Limb (tissue), 2 donors: ENCODE results near the gene GLIS1.
"Not testable (repeated sequence)": the region's sequence is repeated elsewhere in the genome, so short reads cannot be mapped to it uniquely, and the experiment has no call there.

ENCODE experiments used
- DNase-seq, 2 donors: peaks; one replicate each; pipeline ENCODE4 v3.0.0-alpha.2; 2016; ENCODE audit errors: extremely low spot score in 2 of 2

The GLIS1 gene

DNA sequence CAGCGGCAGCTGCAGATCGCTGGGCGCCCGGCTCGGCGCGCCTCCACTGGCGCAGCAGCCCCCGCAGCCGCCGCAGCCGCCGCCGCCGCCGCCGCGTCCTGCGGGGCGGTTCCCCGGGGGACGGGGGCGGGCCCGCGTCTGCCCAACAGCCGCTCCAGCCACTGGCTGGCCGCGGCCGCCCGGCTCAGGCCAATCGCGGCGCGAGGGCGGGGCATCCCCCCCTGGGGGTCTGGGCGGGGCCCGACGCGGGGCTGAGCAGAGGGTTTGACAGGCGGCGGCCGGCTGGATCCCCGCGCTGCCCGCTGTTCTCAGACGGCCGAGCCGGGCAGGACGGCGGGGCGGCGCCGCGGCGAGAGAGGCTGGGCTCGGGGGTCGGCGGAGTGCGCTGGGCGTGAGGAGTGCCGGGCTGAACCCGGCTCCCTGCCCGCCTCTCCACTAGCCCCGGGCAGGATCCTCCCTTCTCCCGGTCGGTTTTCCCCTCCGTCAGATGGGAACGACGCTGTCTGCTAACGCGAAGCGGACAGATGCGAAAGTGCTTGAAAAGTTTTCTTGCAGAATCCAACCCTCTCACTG lies at the start of gene GLIS1:
GLIS1 (minus strand) TSS at position 56 of the 573 bp plus-strand sequence. CDS start 1,100 bp downstream, outside the sequence.
- peak; percentile 72 to 93 for DNase-seq

DNA sequence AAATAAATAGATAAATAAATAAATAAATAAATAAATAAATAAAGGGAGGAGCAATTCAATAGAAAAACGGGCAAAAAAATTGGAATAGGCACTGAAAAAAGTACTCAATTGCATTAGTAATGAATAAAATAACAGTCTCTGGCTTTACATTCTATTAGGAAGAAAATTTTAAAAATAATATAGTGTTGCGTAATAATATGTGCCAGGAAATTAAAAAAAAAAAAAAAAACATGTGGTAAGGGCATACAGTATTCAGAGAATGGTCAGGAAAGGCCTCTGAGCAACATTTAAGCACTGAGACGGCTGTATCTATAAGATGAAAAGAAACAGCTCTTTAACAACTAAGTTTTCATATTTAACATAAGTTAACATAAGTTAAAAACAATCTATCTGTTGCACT lies 48.7 kb upstream of the GLIS1 start:
- DNase-seq: no peak

DNA sequence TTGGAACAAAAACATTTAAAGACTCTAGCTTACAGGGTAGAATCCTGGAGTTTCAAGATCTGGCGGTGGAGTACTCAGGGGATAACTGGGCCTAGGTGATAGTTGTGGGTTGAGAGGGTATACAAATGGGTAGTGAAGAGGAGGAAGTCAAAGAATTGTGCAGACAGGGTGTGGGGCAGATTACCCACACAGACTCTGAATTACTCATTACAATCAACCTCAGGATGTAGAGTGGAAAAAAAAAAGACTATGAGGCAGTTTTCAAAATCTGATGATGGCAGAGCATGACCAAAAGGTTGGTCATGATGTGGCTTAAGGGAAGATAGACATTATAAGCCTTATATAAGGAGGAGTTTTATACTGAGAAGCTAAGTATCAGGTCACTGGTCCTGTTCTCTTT lies 44.1 kb upstream of the GLIS1 start:
- DNase-seq: no peak

DNA sequence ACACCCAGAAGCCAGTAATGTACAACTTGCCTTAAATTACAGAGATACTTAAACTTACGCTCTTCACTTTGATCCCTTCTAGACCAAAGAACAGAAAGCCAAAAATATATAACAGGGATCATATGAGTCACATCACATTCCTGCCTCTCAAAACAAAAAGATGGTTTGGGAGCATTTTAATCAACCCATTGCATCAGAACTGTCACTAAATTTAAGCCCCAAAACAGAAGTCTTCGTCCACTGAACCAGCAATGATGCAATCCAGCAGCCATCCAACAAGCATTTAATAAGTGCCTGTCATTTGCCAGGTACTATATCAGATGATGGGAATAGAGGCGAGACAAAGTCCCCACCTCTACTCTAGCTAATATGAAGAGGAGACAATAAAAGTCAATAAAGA lies 42.7 kb upstream of the GLIS1 start:
- DNase-seq: no peak

DNA sequence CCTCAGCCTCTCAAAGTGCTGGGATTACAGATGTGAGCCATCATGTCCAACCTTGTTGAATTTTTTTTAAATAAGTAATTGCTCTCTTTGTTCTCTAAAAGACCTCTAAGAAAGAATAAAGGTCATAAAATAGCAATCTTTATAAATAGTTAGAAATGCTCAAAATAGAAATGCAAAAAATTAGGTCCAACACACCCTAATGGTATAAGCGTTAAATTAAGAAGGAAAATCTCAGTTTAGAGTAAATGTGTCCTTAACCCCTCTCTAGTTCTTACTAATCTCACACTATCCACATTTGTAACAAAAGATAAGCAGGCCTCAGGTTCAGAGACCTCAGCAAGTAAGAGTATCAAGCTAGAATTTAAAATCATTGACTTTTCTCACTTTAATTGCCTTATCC lies 38.3 kb upstream of the GLIS1 start:
- no peak for DNase-seq

DNA sequence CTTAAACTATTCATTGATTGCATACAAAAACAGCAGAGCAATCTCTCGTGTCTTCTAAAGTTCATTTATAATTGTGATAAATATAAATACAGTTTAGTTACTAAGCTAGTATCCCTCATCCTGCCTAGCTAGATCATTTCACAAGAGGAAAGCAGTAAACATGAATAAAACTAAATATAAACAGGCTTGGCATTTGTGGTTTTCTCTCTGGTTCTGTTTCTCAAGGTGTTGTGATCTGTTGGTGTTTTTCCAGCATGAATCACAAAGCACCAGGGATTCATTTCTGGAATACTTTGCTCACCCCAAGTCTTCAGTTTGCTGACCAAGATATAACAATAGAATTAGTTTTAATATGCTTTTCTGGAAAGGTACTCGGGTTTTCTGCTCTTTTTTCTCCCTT lies 32.7 kb upstream of the GLIS1 start:
- no peak for DNase-seq

DNA sequence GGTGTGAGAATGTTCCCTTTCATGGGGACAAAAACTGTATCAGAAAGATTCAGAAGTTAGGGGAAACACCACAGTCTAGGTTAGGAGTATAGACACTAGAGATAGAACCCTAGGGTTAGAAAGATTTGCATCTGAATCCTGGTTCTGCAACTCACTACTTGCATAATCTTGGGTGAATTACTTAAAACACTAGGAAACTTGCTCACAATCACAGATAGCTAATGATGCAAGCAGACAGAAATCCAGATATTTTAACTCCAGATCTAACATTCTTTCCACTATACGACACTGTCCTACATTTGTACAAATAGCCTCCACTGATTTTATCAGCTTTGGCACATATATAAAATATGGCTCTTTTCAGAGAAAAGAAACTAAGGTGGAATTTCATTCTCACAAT lies 30.8 kb upstream of the GLIS1 start:
- DNase-seq: no peak

DNA sequence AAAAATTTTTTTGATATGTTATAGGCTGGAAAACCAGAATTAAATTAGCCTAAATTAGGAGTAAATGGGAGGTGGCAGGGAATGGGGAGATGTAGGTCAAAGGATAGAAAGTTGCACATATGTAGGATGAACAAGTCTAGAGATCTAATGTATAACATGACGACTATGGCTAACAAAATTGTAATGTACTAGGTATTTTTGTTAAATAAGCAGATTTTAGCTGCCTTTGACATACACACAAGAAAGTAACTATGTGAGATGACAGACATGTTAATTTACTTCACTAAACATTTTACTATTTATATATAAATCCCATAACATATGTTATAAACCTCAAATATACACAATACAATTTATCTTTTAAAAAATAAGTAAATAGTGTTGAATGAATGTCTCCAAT lies 30.2 kb upstream of the GLIS1 start:
- no peak for DNase-seq

DNA sequence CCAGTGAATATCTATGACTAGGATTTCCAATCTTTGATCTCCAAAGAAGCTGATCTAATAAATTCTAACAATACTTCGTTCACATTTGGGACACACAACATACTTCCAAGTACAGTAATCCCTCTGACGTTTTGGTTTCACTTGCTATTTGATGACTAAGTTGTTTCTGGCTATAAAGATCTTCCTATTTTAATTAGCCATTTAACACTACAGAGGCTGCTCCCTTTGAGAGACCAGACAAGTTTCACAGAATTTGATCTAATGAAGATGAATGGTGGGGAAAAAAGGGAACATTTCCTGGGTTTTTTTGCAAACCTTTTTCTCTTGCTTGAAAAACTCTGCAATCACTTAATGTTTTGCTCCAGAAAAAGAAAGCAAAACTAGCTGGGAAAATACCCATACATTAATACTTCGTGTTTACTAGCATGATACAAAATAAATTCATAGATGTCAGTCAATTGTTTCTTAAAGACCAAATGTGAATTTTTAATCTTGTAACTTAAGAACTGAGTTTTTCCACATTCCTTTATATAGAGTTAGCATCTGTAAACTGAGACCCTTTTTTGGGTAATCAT lies 28.0 kb upstream of the GLIS1 start:
- DNase-seq: no peak

DNA sequence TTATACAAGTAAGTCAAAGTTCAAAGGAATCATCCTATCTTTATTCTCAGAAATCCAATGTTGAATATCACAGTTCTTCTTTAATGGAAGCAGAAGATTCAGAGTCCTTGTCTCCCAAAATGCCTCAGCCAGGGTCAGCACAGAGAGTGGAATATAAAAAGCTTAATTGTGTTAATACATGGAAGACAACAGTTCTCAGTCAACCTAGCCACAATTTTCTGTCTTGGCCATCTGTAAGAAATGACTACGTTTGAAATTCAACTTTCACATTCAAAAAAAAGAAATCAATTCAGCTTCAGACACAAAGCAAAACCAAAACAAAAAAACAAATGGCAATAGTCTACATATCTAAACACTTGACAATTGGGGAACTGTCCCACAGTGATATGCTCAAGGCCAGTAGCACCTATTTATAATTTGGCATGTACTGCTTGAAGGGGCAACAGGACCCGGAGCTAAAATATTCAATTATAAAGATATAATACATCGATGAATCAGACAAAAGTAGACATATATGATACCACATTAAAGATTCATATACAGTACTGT lies 27.3 kb upstream of the GLIS1 start:
- DNase-seq: no peak

DNA sequence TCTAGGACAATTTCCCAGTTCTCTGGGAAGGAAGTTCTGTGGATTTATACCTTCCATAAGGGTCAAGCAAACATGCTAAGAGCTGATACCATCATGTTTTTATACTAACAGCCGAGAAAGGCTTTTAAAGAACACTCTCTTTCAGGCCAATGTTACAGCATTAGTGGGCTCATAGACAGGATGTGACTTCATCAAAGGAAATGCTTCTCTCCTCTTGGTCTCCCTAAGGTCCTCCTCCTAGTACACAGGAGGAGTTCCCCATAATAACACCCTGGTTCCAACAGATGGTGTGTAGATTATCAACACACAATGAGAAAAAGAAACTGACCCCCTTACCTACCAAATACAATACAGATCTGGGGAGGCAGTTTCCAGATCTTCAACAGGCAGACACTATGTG lies 26.7 kb upstream of the GLIS1 start:
- no peak for DNase-seq

DNA sequence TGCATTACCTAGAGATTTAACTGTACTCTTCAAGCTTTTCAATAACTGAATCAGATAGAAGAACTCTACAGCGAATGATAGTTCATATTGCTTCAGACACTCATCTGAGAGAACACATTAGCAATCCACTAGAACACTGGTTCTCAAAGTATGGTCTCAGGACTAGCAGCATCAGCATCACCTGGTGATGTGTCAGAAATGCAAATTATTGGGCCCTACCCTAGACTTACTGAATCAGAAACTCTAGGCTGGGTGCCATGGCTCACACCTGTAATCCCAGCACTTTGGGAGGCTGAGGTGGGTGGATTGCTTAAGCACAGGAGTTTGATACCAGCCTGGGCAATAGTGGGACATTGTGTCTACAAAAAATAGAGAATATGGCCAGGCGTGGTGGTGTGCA lies 24.9 kb upstream of the GLIS1 start:
- no peak for DNase-seq

DNA sequence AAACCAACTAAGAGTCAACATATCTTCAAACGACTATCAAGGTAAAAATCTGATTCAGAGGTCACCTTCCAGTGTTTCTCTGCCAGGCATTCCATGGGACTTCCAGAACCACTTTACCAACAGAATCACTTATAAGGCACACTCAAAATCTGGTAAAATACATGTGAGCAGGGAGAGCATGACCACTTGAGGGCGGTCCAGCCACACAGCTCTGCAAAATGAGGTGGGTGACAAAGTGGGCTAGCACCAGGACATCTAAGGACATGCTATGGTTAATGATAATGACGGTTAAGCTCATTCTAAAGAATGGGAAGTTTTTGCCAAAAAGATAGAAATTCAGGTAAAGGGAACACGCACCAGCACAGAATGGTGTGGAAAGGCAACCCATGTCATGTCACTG lies 24.5 kb upstream of the GLIS1 start:
- no peak for DNase-seq

DNA sequence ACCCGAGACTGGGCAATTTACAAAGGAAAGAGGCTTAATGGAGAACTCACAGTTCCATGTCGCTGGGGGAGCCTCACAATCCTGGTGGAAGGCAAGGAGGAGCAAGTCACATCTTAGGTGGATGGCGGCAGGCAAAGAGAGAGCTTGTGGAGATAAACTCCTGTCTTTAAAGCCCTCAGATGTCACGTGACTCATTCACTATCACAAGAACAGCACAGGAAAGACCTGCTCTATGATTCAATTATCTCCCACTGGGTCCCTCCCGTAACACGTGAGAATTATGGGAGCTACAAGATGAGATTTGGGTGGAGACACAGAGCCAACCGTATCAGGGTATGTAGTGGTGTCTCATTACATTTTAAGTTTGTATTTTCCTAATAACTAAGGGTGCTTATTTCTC lies 21.5 kb upstream of the GLIS1 start:
- DNase-seq: not testable (repeated sequence)

DNA sequence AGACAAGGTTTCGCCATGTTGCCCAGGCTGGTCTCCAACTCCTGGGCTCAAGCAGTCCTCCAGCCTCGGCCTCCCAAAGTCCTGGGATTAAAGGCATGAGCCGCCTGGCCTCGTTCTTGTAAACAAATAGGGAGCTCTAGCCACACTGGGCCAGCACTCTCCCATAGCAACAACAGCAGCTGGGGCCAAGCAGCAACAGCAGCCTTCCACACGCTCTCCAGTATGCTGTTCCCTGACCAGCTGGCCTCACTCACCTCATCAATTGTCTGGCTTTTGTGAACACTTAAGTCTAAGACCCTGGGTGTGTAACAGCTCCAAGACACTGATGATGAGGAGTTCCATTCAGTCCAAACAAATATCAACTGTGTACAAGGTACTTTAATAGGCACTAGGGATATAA lies 16.9 kb upstream of the GLIS1 start:
- DNase-seq: no peak

DNA sequence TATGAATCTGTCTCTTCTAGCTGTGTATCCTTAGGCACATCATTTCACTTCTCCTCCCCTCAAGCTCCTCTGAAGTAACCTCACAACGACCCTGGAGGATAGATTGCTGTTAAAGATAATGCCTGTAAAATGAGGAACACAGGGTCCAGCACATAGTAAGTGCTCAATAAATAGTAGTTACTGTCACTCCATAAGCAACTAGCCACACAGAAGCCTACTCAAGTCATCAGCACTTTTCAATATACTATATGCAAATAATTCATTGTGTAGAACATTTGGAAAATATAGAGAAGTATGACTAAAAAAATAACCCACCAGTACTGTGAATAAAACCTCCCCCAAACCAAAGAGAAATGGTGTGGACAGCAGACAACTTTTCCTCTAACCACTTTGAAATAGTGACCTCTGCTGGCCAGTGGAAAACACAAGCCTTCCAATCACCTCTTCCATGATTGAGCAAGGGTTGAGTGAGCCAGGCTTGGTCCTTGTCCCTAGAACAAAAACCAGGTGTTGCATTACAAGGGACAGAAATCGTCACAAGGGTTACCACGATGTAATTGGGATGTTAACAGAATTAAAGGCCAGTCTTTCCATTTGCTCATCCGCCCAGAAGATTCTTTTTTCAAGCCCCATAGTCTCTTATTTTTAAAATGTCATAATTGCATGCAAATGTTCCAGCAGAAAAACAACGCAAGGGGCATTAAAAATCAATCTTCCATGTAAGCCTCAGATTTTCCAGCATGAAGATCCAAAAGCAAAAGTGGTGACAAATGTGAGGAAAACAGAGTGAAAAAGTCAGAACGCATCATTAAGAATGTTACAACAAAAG lies 15.7 kb upstream of the GLIS1 start:
- DNase-seq: no peak

DNA sequence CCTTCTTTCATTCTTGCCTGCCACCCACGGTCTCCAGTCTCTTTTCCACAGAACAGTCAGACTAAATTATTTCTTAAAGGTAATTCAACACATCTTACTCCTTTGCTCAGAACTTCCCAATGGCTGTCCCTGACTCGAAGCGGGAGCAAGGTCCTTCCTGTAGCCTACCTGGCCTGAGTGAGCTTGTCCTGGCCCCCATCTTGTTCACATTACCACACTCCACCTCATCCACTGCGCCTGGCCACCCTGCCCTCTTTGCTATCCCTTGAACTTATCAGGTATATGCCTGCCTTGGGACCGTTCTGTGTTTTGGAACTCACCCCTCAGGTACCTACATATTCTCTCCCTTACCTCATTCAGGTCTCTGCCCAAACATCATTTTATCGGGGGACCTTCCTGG lies 13.3 kb upstream of the GLIS1 start:
- DNase-seq: no peak

DNA sequence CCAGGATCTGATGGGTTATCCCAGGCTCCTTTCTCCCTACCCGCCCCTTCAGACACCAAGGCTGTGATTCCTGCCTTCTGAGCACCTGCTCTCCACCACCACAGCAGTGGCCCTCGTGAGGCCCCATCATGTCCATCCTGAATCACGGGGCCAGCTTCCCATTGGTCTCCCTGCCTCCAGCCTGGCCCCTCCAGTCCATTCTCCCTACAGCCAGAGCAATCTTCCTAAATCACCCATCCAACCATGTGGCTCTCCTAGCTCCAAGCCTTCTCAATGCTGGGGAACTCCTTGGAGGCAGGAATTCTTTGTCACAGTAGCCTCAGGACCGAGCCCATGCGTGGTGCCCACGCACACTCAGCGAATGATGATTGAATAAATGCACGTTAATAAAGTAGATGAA lies 8.9 kb upstream of the GLIS1 start:
- no peak for DNase-seq

DNA sequence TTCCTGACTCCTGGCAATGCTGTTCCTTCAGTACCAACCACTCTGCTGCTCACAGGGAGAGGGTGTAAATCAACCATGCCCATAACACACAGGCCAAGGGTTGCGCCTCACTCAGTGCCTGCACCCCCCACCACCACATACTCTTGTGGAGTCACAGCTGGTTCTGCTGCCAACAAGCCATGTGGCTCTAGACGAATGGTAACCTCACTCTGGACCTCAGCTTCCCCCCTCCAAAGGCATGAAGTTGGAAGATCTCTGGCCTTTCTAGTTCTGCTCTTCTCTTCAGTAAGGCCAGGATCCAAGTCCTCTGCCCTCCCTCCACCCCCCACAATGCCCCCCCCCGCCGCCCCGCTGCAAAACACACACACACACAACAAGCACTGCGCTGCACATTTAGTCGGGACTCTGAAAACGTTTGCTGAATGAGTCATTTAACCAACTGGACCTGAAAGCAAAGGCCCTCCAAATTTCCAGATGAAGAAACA lies 1.7 kb upstream of the GLIS1 start:
- DNase-seq: no peak

DNA sequence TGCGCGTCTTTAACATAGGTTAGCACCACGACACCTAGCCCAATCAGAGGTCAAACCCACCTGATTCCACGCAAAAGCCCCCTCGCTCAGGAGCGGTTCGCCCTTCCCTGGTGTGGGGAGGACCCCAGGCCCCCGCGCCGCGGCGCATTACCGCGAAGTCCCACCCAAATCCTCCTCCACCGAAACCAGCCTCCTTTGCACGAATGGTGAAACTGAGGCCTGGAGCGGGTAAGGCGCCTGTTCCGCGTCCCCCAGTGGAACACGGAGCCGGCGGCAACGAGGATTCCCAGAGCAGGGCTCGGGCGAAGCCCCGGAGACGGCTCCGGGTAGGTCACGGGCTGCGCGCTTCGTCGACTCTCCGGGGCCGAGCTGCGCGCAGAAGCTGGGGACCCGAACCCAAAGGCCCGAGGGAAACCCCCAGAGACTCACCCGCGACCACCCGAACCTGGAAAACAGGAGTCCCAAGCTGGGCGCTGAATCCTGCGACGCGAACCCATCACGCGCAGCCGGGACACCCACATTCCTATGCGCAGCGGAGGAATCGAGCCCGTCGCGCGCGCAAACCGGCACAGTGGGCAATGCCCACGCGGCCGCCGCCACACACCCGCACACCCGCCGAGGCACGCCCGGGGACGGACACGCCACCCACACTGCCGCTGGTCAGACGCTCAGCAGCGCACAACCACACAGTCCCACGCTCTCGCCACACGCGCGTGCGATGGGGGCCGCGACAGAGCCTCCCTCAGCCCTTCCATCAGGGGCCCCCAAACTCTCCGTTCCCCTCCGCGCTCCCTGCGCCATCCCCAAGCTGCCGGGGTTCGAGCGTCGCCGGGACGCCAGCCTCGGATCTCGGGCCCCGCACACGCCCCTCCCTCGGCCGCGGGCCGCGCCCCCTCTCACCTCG lies 507 bp downstream of the GLIS1 start:
- DNase-seq: peak in 1 of 2 donors; percentile 65

DNA sequence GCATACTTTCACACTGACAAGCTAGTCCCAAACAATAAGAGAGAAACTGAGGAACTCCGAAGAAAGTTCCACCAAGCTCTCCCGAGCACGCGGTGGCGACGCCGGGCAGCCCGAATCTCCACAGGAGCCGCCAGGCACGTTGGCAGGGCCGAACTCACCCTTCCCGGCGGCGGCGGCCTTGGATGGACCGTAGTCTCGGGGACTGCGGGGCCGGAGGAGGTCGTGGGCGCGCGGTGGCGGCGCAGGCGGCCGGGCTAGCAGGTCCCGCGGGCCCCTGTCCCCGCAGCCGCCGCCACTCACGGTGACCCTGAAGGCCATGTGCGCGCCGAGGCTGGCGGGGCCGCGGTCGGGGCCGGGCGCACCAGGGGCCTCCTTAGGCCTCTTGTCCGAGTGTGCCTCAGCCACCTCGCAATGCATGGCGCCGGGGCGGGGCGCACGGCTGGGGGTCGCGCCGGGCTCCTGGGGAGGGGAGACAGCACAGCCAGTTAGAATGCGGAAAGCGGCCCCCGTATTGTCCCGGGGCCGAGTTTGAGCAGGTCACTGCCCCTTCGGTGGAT lies 1.2 kb downstream of the GLIS1 start:
- peak in 1 of 2 donors; percentile 48 for DNase-seq
